Thymus (tissue), 14 donors: ENCODE data around the gene ST13. TPM values are rescaled to one million over a fixed set of nuclear protein-coding genes. Genes with fewer than 3 reads are reported as not detected.

ENCODE experiments used
- DNase-seq, 9 donors: peaks; one replicate each; pipeline ENCODE4 v3.0.0-alpha.2; 2013; ENCODE audit warnings: low spot score in 9 of 9, low read depth in 6 of 9, missing footprints in 1 of 9
- H3K27ac ChIP-seq, 2 donors: one replicate each; pipeline ENCODE4 v1.5.1; 2013; ENCODE audit warnings: control low read depth in 1 of 2, low read depth in 1 of 2, low read length in 1 of 2, mild to moderate bottlenecking in 1 of 2, moderate library complexity in 1 of 2
- H3K27me3 ChIP-seq, 2 donors: one replicate each; pipeline ENCODE4 v1.5.1; 2013; ENCODE audit warnings: low read length in 1 of 2; ENCODE audit not compliant: control insufficient read depth in 2 of 2, insufficient read depth in 1 of 2
- H3K36me3 ChIP-seq, 2 donors: one replicate each; pipeline ENCODE4 v1.5.1; 2013; ENCODE audit warnings: low read length in 1 of 2, mild to moderate bottlenecking in 1 of 2, moderate library complexity in 1 of 2; ENCODE audit not compliant: control insufficient read depth in 2 of 2, insufficient read depth in 2 of 2
- H3K4me1 ChIP-seq, 2 donors: one replicate each; pipeline ENCODE4 v1.5.1; 2013; ENCODE audit warnings: low read length in 2 of 2; ENCODE audit not compliant: control insufficient read depth in 2 of 2, insufficient read depth in 2 of 2
- H3K4me3 ChIP-seq, 2 donors: one replicate each; pipeline ENCODE4 v1.5.1; 2013; ENCODE audit warnings: low read length in 2 of 2, control low read depth in 1 of 2, mild to moderate bottlenecking in 1 of 2
- H3K9me3 ChIP-seq, 2 donors: one replicate each; pipeline ENCODE4 v1.5.1; 2013; ENCODE audit warnings: low read length in 1 of 2, mild to moderate bottlenecking in 1 of 2; ENCODE audit not compliant: control insufficient read depth in 2 of 2, insufficient read depth in 1 of 2
- WGBS: extraction: QIAGEN DNeasy Blood & Tissue Kit; methylation state at CpG from one replicate; pipeline ENCODE4 v1.1.7; 2013; 5-methylcytosine and 5-hydroxymethylcytosine counted together
- long read RNA-seq, 10 donors: transcript quantifications; one replicate each; lab custom pipeline, GENCODE V29; 2026
- polyA plus RNA-seq: library from polyadenylated mRNA; stranded (reverse); fragments of 200-250 nt; gene quantifications from one replicate; pipeline ENCODE4 v1.2.3, GENCODE V29; 2013
- total RNA-seq: library from RNA; stranded (reverse); fragments of 120-200 nt; gene quantifications from one replicate; pipeline ENCODE4 v1.2.4, GENCODE V29; 2013
- donor health status: healthy.

The ST13 gene
- 240 TPM for total RNA-seq
- 121 TPM for polyA plus RNA-seq
- long read RNA-seq, donor 1, transcript ST13-201 (12 exons, 3,595 nt), result major isoform, 9 of 15 reads
- long read RNA-seq, donor 1, partial matches to known transcripts, result 6 of 15 reads
- long read RNA-seq, donor 1, other reads (novel, unspliced or antisense), result 0 of 15 reads
- long read RNA-seq, donor 2, transcript ST13-201 (12 exons, 3,595 nt), result major isoform, 149 of 963 reads
- long read RNA-seq, donor 2, partial matches to known transcripts, result 278 of 963 reads
- long read RNA-seq, donor 2, other reads (novel, unspliced or antisense), result 536 of 963 reads
- long read RNA-seq, donor 3, transcript ST13-201 (12 exons, 3,595 nt), result major isoform, 106 of 1,044 reads
- long read RNA-seq, donor 3, partial matches to known transcripts, result 878 of 1,044 reads
- long read RNA-seq, donor 3, other reads (novel, unspliced or antisense), result 60 of 1,044 reads
- long read RNA-seq, donor 4, transcript ST13-201 (12 exons, 3,595 nt), result major isoform, 37 of 80 reads
- long read RNA-seq, donor 4, partial matches to known transcripts, result 43 of 80 reads
- long read RNA-seq, donor 4, other reads (novel, unspliced or antisense), result 0 of 80 reads
- long read RNA-seq, donor 5, transcript ST13-201 (12 exons, 3,595 nt), result major isoform, 144 of 260 reads
- long read RNA-seq, donor 5, partial matches to known transcripts, result 111 of 260 reads
- long read RNA-seq, donor 5, other reads (novel, unspliced or antisense), result 5 of 260 reads
- long read RNA-seq, donor 6, transcript ST13-201 (12 exons, 3,595 nt), result major isoform, 77 of 94 reads
- long read RNA-seq, donor 6, partial matches to known transcripts, result 17 of 94 reads
- long read RNA-seq, donor 6, other reads (novel, unspliced or antisense), result 0 of 94 reads
- long read RNA-seq, donor 7, transcript ST13-201 (12 exons, 3,595 nt), result major isoform, 88 of 120 reads
- long read RNA-seq, donor 7, partial matches to known transcripts, result 27 of 120 reads
- long read RNA-seq, donor 7, other reads (novel, unspliced or antisense), result 5 of 120 reads
- long read RNA-seq, donor 8, transcript ST13-201 (12 exons, 3,595 nt), result major isoform, 31 of 41 reads
- long read RNA-seq, donor 8, partial matches to known transcripts, result 10 of 41 reads
- long read RNA-seq, donor 8, other reads (novel, unspliced or antisense), result 0 of 41 reads
- long read RNA-seq, donor 9, transcript ST13-201 (12 exons, 3,595 nt), result major isoform, 52 of 100 reads
- long read RNA-seq, donor 9, partial matches to known transcripts, result 48 of 100 reads
- long read RNA-seq, donor 9, other reads (novel, unspliced or antisense), result 0 of 100 reads
- long read RNA-seq, donor 10, transcript ST13-201 (12 exons, 3,595 nt), result major isoform, 73 of 166 reads
- long read RNA-seq, donor 10, partial matches to known transcripts, result 88 of 166 reads
- long read RNA-seq, donor 10, other reads (novel, unspliced or antisense), result 5 of 166 reads

DNA sequence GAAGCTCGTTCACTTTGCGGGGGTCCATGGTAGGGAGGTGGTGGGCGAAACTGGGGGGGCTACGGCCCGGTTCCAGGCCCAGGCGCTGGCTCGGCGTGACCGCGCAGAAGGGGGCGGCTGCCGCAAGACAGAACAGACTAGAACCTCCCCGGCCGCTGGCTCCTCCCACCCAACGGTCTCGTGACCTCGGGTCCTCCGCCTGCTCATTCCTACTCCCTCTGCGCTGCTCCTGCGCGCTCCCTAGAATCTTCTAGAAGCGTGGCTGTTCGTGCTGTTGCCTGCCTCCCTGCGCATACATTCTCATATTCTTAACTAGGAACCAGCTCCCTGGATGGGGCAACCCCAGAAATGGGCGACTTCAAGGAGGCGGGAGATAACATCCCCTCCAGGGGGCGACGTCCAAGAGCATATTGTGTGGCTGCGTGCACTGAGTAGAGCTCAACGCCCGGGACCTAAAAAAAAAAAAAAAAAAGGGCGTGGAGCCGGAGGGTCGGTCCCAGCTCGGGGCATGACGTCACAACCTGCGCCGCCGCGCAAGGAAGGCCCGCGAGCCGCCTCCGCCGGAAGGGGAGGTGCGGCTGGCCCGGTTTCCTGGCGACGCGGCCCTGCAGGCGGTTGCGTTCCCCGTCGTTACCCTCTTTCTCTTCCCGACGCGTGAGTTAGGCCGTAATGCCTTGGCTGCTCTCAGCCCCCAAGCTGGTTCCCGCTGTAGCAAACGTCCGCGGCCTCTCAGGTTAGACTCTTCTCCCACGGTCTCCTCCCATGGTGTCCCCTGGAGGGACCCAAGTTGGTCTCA, at the start of gene ST13, which contains the start of gene XPNPEP3:
TSS of gene ST13 (minus strand) at position 127 of the 796 bp plus-strand sequence. CDS start at position 28, 99 bp downstream.
TSS of gene XPNPEP3 (plus strand) at position 636 of the 796 bp plus-strand sequence. CDS start at position 670, 34 bp downstream.
- peak; percentile 92 to 98 (median 96) for DNase-seq
- no peaks in the 10 kb centered on the region for H3K9me3 ChIP-seq
- peak within 1 kb of the TSS; percentile 93 to 100 for H3K27ac ChIP-seq
- peaks cover 0 to 30% of the 10 kb centered on the region in 2 donors for H3K36me3 ChIP-seq
- peaks cover 13 to 16% of the 10 kb centered on the region in 2 donors for H3K4me1 ChIP-seq
- WGBS, result under 1% methylated on average over 63 of the region's 63 CpGs
- peak within 1 kb of the TSS; percentile 81 to 91 for H3K4me3 ChIP-seq
- H3K27me3 ChIP-seq, result no peaks in the 10 kb centered on the region

DNA sequence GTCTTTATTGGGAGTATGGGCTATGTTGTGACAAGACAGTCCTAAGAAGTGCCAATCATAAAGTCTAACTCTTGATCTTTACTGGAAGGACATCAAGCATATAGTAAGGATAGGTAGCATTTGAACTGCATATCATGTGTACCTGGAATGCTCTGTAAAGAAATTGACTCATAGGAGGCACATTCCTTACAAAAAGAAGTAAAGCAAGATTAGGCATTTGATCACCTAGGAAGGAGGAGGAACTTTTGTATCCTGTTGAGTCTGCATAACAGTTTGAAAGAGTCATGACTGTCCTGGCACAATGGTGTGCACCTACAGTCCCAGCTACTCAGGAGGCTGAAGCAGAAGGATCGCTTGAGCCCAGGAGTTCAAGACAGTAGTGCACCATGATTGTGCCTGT, 47.7 kb upstream of the ST13 start:
- Histone ChIP-seq H3K36me3 (peaks cover 19 to 22% of the 10 kb centered on the region in 2 donors), H3K4me3 (no peak overlapping the region), H3K4me1 (no peaks in the 10 kb centered on the region), H3K27ac (no peak overlapping the region), H3K9me3 (no peaks in the 10 kb centered on the region), H3K27me3 (no peaks in the 10 kb centered on the region)
- DNase-seq, result no peak
- 97% methylated on average over 1 of the region's 1 CpG for WGBS

GRCh38 chr22:40898850-40899357, 42.5 kb upstream of the ST13 start:
- Histone ChIP-seq H3K4me3 (no peak overlapping the region), H3K36me3 (peaks cover 6 to 12% of the 10 kb centered on the region in 2 donors), H3K27me3 (no peaks in the 10 kb centered on the region), H3K4me1 (no peaks in the 10 kb centered on the region), H3K27ac (no peak overlapping the region), H3K9me3 (no peaks in the 10 kb centered on the region)
- DNase-seq, result peak; percentile 16 to 80 (median 55)
- WGBS, result 36% methylated on average over 3 of the region's 3 CpGs

DNA sequence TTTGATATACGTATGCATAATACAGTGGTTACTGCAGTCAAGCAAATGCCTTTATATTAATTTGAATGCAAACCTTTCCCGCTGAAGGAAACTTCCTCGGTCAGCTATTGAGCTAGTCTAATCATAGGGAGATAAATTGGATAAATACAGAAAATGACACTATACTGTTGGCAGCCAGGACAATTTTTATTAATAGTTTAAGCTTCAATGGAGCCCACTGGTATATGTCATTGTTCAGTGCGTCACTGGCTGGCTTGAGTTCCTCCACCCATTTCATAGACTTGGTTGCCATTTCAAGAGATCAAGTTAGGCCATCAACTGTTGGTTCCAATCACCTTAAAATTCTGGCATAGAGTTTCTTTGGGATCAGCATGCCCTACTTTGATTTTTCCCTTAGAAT, 38.0 kb upstream of the ST13 start:
- Histone ChIP-seq H3K27ac (no peak overlapping the region), H3K9me3 (no peaks in the 10 kb centered on the region), H3K36me3 (peaks cover 2 to 24% of the 10 kb centered on the region in 2 donors), H3K4me3 (no peak overlapping the region), H3K27me3 (no peaks in the 10 kb centered on the region), H3K4me1 (no peaks in the 10 kb centered on the region)
- DNase-seq, result no peak
- 98% methylated on average over 4 of the region's 4 CpGs for WGBS

GRCh38 chr22:40890881-40891280, 34.4 kb upstream of the ST13 start:
- no peak overlapping the region for H3K27ac ChIP-seq
- H3K4me1 ChIP-seq, result no peaks in the 10 kb centered on the region
- no peaks in the 10 kb centered on the region for H3K27me3 ChIP-seq
- 97% methylated on average over 3 of the region's 3 CpGs for WGBS
- peaks cover 15 to 52% of the 10 kb centered on the region in 2 donors for H3K36me3 ChIP-seq
- H3K4me3 ChIP-seq, result no peak overlapping the region
- DNase-seq, result no peak
- H3K9me3 ChIP-seq, result no peaks in the 10 kb centered on the region

DNA sequence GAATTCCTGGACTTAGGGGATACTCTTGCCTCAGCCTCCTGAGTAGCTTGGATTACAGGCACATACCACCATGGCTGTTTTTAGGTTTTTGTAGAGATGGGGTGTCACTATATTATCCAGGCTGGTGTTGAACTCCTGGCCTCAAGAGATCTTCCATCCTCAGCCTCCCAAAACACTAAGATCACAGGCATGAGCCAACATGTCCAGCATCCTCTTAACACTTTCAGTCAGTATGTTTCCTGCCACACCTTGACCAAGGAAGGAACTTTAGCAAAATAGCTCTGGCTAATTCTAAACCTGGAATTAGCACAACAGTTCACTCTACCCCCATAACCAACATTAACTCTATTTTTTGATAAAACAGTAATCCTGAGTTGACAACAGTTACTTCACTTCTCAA, 32.7 kb upstream of the ST13 start:
- Histone ChIP-seq H3K9me3 (no peaks in the 10 kb centered on the region), H3K4me3 (no peak overlapping the region), H3K4me1 (no peaks in the 10 kb centered on the region), H3K27ac (no peak overlapping the region), H3K27me3 (no peaks in the 10 kb centered on the region), H3K36me3 (peaks cover 15 to 50% of the 10 kb centered on the region in 2 donors)
- DNase-seq, result no peak

DNA sequence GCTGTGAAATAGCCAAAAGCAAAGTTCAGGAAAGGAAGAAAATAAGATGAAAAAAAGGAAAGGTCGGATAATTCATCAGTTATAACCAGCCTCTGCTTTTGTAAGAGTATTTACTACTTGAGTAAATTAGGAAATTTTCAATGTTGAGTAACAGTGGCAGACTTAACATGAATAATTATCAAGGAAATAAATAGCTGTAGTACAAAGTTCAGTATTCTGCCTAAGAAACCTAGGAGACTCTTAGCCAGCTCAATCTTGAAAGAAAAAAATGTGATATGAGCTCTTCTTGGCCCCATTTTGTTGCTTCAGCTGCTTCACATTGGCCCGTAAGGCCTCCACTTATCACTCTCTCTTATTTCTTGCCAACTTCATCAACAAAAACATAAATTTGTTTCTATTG, 22.5 kb upstream of the ST13 start:
- H3K36me3 ChIP-seq, result peaks cover 18 to 19% of the 10 kb centered on the region in 2 donors

DNA sequence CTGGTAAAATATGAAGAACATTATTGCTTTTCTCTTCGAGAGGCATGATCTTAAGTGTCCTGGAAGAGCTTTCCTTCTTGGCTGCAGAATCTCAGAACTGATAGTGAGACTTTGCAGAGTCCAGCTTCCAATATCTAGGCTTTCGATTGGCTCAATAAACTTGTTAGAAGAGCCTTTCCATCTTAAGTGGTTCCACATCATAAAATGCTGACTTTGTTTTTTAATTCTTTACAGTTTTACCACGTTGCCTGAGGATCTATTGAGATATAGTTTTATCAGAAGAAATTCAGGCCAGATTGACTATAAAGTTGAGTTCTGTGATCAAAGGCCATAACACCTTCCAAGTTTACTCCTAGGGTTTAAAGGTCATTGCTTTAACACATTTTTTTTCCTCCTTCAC, 21.0 kb upstream of the ST13 start:
- Histone ChIP-seq H3K4me3 (no peak overlapping the region), H3K9me3 (no peaks in the 10 kb centered on the region), H3K4me1 (no peaks in the 10 kb centered on the region), H3K27ac (no peak overlapping the region), H3K36me3 (peaks cover 11 to 12% of the 10 kb centered on the region in 2 donors), H3K27me3 (no peaks in the 10 kb centered on the region)
- DNase-seq, result no peak
- 97% methylated on average over 3 of the region's 3 CpGs for WGBS

More for the DNA sequence above, 22.5 kb upstream of the ST13 start:
- Histone ChIP-seq H3K4me1 (no peaks in the 10 kb centered on the region), H3K27ac (no peak overlapping the region), H3K27me3 (no peaks in the 10 kb centered on the region), H3K9me3 (no peaks in the 10 kb centered on the region), H3K4me3 (no peak overlapping the region)
- WGBS, result 97% methylated on average over 2 of the region's 2 CpGs
- DNase-seq, result no peak
